Fibroblast of lung (primary cell): Measurements from ENCODE around the gene MARK4.

ENCODE experiments used
- CTCF ChIP-seq, 2 donors: IDR thresholded peaks in 1 of 2; conservative IDR thresholded peaks in 1 of 2; 1 replicate in 1 of 2; 2 replicates in 1 of 2; pipeline ENCODE4 v1.5.1; 2011 to 2012; ENCODE audit warnings: low read length in 2 of 2, control low read depth in 1 of 2, inconsistent platforms in 1 of 2, low read depth in 1 of 2, mild to moderate bottlenecking in 1 of 2
- EZH2 ChIP-seq: IDR thresholded peaks from 2 replicates; pipeline ENCODE4 v1.5.1; 2012; ENCODE audit warnings: low read length, control low read depth, mild to moderate bottlenecking; ENCODE audit errors: missing control alignments

DNA sequence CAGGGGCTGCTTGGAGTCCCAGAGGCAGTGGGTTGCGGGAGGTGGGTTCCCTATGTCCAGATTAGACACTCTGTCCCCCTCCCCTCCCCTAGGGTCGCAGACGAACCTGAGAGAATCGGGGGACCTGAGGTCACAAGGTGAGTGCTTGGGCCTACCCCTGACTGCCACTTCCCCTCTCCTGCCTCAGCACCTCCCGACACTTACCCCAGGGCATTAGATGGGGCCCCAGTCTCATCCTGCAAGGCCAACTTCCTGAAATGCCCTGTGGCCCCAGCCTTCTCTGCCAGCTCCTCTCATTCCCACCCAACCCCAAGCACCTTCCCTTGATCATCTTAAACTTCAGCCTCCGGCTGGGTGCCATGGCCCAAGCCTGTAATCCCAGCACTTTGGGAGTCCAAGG, 48.6 kb downstream of the MARK4 start:
- TF ChIP-seq CTCF (conservative IDR thresholded peaks at IDR 0.05 in 1 of 2, IDR thresholded peaks at IDR 0.05 in 1 of 2; ENCODE audit: low read depth in 1 of 2, low read length in 2 of 2) (no peak), EZH2 (no peak)
